HG02884 (cell line): ENCODE results near the gene ZNF211.

Source experiments
- ATAC-seq: cut with Tn5 transposase; IDR thresholded peaks from one replicate; pipeline ENCODE4 v1.9.1; 2021; ENCODE audit warnings: mild to moderate bottlenecking, moderate library complexity; ENCODE audit not compliant: unreplicated experiment

The ZNF211 gene

DNA sequence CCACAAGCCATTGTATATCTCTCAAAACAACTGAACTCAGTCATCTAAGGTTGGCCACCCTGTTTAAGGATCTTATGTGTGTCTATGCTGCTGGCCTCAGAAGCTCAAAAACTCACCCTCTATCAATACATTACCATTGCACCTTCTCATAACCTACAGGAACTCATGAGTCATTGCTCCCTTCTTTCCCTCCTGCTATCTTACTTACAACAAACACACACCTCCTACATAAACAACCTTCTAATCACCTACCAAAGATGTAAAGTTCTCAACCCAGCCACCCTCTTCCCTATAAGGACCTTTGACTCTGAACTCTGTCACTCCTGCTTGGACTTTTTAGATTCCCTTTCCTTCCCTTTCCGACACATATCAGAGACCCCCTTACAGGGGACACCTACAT, 22.5 kb downstream of the ZNF211 start:
- no peak for ATAC-seq

DNA sequence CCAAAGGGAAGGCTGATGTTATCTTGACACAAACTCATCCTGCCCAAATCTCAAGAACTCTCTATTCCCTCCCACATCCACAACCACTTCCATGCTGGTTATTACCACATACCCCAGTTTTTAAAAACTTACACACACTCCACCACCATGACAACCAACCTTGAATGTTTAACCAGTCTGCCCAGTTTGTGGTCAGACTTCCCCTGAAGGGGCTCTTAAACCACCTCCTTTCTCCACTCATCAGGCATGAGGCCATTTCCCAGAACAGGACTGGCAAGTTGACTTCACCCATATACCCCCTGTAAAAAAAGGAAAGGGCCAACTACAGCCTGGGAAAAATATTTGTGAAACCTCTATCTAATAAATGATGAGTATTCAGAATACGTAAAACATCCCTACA, 23.4 kb downstream of the ZNF211 start:
- no peak for ATAC-seq

DNA sequence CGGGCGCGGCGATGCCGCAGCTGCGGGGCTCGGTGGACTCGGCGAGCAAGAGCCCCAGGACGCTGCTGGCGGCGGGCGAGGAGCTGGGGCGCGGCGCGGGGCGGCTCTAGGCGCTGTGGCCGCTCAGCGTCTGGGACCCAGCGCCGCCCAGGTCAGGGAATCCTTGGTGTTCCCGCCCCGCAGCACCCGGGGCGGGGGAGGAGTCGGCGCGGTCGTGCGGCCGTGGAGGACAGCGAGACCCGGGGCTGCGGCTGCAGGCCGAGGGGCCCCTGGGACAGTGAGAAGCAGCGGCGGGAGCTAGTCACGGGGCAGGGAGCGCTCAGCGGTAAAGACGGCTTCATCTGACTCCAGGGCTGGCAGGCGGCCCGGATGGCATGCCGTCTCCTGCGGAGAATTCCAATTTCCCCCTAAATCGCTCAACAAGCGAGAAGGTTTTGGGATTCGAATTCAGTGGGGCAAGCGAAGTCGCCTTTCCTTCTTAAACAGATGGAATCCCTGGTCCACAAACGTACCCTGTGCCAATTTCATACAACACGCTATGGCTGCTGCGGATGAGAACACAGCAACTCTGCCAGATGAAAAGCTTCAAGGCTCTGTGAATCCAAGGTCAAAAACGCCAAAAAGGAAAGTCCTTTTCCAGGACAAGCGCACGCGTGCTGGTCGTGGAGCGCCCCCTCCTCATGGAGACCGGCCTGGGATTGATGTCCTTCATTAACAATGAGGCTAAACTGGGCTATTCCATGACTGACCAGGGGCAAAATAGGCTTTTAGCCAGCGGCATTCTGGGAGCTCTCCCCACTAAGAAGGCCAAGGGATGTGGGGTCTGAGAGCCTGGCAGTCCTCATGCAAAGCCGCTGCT, 31.5 kb downstream of the ZNF211 start:
- ATAC-seq, result no peak

DNA sequence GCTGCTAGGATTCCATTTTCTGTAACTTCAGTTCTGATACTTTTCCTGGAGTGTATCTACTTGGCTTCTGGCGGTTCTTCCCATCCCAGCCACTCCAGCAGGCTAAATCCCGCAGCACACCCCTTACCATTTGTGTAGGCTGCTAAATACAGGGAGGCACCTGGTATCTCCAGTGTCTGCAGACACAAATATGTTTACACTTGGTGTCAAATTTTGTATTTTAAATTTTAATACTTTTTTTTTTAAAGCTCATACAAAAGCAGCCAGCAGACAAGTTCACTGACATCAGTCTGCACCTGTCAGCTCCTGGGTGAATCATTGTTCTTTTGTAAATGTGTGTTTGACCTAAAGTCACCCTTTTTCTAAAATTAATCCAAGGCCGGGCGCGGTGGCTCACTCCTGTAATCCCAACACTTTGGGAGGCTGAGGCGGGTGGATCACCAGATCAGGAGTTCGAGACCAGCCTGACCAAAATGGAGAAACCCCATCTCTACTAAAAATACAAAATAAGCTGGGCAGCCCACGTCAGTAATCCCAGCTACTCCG, 32.4 kb downstream of the ZNF211 start:
- ATAC-seq, result no peak

DNA sequence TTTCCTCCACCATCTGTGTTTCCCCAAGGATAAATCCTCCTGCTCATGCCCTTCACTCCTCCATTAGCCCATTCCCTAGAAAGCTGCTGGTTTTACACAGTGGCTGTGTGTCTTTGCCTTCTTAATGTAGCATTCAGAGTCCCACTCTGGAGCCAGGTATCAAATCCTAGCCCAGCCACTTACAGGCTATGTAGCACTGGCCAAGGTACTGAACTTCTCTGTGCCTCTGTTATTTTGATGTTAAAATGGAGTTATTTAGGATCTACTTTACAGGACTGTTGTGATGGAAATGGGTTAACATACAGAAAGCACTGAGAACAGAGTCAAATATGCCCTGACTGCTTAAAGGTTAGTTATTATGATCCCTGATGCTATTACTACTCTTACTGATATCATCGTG, 34.3 kb downstream of the ZNF211 start:
- ATAC-seq, result no peak

DNA sequence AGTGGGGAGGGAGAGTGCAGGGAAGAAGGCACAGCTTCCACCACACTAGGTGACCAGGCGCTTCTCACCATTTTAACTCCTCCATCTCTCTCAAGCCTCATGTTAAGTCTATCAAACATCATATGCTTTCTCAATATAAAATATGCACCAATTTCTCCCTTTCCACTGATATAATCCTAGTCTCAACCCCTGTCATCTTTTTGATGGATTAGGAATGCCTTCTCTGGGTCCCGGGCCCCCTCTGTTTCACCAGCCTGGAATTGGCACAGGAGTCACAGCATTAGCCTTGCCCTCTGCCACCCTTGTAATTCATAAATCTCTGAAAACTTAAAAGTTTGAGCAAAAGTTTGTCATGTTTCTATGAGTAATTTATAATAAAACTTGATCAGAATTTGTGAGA, 35.7 kb downstream of the ZNF211 start, which contains the start of gene ZSCAN4:
TSS of gene ZSCAN4 (plus strand) at position 301 of the 400 bp plus-strand sequence. CDS start 7,211 bp downstream, outside the sequence.
- no peak for ATAC-seq

DNA sequence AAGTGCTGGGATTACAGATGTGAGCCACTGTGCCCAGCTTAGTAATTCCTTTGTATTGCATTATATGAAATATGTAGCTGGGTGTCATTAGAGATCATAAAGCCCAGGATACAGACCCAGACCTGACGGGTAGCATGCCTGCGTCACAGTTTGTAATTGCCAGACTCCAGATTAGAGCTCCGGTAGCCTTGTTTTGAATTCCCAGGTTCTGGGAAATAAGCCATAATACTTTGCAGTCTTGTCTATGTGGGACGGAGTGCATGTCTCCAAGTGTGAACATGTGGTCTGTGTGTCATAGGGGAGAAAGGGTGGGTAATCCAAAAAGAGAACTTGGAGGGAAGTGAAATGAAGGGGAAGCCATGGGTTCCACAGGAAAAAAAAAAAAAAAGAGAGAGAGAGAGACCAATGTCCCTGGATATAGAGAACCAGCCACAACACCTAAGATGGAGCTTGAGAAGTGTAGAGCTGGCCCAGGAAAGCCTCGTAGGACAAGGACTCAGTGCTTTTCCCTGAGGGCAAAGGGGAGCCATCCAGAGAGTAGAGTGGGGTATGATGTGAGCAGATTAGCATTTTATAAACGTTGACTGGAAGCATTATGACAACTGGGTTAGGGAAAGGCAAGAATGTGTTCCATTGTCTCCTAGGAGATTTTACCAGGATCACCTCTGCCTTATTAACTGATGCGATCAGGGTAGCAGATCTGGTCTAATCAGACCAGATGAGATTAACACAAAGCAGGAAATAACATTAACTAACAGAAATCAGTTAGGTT, 38.3 kb downstream of the ZNF211 start:
- ATAC-seq, result no peak

DNA sequence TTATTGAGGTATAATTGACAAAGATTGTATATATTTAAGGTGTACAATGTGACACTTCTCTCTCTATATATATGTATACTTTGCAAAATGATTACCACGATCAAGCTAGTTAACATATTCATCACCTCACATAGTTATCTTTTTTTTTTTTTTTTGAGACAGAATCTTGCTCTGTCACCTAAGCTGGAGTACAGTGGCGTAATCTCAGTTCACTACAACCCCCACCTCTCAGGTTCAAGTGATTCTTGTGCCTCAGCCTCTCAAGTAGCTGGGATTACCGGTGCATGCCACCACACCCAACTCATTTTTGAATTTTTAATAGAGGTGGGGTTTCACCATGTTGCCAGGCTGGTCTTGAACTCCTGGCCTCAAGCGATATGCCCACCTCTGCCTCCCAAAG, 39.5 kb downstream of the ZNF211 start:
- no peak for ATAC-seq

DNA sequence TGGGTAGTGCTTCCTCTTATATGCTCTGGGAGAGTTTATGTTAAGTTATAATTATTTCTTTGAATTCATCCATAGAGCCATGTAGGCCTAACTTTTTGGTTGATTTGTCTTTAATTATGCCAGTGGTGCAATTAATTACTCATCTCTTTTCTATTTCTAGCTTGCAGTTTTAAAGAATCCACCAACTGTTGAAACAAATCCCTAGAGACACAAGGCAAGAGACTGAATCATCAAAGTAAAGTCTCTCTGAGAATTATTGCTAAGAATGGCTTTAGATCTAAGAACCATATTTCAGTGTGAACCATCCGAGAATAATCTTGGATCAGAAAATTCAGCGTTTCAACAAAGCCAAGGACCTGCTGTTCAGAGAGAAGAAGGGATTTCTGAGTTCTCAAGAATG, 42.9 kb downstream of the ZNF211 start:
- no peak for ATAC-seq

DNA sequence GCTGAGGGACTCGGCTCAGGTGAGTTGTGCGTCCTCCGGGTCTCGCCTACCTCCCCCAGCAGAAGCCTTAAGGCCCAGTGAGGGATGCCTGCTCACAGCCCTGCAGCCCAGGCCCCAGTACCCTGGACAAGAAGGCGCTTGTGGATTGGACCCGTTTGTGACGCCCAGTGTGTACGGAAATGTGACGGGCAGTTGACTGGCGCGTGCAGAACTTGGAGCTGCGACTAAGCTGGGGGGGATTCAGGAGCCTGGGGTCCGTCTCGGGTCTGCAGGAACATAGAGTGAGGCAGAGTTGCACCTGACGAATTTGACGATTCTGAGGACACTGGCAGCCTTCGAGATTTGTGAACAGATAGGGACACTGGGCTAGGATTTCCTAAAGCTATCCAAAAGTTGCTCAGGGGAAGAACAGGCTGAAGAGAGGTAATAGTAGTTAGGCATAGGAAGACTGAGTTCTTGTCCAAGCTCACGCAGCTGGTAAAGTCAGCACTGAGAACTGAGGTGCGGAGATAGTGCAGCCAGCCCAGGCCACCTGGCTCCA, 49.3 kb downstream of the ZNF211 start:
- no peak for ATAC-seq

DNA sequence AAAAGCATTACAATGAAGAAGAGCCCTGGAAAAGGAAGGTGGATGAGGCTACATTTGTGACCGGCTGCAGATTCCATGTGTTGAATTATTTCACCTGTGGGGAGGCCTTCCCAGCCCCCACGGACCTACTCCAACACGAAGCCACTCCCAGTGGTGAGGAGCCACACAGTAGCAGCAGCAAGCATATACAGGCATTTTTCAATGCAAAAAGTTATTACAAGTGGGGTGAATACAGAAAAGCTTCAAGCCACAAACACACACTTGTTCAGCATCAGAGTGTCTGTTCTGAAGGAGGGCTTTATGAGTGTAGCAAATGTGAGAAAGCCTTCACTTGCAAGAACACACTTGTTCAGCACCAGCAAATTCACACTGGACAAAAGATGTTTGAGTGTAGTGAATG, 53.8 kb downstream of the ZNF211 start:
- no peak for ATAC-seq

DNA sequence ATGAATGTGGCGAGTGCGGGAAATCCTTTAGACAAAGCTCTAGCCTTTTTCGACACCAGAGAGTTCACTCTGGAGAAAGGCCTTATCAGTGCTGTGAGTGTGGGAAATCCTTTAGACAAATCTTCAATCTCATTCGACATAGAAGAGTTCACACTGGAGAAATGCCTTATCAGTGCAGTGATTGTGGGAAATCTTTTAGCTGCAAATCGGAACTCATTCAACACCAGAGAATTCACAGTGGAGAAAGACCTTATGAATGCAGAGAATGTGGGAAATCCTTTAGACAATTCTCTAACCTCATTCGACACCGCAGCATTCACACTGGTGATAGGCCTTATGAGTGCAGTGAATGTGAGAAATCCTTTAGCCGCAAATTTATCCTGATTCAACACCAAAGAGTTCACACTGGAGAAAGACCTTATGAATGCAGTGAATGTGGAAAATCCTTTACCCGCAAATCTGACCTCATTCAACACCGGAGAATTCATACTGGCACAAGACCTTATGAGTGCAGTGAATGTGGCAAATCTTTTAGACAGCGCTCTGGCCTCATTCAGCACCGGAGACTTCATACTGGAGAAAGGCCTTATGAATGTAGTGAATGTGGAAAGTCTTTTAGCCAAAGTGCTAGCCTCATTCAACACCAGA, 54.5 kb downstream of the ZNF211 start:
- ATAC-seq, result no peak

DNA sequence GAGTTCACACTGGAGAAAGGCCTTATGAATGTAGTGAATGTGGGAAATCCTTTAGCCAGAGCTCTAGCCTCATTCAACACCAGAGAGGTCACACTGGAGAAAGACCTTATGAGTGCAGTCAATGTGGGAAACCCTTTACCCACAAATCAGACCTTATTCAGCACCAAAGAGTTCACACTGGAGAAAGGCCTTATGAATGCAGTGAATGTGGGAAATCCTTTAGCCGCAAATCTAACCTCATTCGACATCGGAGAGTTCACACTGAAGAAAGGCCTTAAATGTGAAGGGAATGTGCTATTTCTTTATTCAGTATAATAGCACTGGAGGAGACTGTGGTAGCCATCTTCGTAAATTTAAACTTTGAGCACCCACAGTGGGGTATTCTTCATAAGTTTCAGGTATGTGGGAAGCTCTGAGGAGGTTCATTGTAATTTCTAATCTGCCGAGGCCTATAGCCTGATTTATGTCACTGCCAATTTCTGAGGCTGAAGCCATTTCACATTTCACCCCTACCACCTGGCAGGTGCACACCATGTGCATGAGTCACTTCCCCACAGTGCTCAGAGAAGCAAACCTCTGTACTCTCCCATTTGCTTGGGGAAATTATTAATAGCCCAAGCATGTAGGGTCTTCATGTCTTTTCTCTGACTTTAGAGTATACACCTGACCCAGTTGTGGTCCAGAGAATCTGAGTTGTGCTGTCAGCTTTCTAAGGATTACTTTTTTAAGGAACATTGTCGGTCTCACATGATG, 55.2 kb downstream of the ZNF211 start:
- no peak for ATAC-seq

DNA sequence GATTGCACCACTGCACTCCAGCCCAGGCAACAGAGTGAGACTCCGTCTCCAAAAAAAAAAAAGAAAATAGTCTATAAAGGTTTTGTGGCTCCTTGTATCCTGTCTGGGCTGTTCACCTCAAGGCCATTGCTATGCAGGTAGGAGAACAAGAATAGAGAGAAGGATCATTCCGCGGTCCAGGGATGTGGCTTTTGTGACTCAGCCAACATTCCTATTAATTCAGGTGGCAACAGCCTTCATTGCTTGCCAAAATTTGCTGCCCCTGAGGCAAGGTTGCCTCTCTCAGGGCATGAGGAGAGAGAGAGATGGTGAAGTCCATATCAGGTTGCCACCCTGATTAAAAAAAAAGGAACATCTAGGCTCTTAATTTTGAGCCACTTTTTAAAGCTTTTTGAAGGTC, 56.8 kb downstream of the ZNF211 start:
- ATAC-seq, result no peak
